ENCODE data around the gene ARHGDIA.

ARHGDIA gene

GRCh38 chr17:81833160-81833920, 37.8 kb downstream of the ARHGDIA start, which contains the start of gene MCRIP1:
Gene MCRIP1 (minus strand): TSS chr17:81833291. CDS start chr17:81824506, 8,785 bp downstream.
- Histone ChIP-seq H3K9ac (ENCODE audit: insufficient read length) (peak within 1 kb of the TSS; percentile 100), H3K9me3 (ENCODE audit: low read depth, low read length) (no peaks in the 10 kb centered on the region), H3K4me3 (peak within 1 kb of the TSS; percentile 100), H3K27ac (peak within 1 kb of the TSS; percentile 96), H3K36me3 (ENCODE audit: insufficient read depth, low read length) (no peaks in the 10 kb centered on the region)
- TF ChIP-seq FOXP2 (optimal IDR thresholded peaks at IDR 0.05; ENCODE audit: control extremely low read depth, extremely low read length, insufficient read depth) (no peak), EZH2 (IDR thresholded peaks at IDR 0.05) (no peak), POLR2AphosphoS5 (IDR thresholded peaks at IDR 0.05; ENCODE audit: borderline replicate concordance, low read depth, low read length) (peak; percentile 81)
- peak; percentile 39 for DNase-seq (ENCODE audit: low read depth, low spot score)

- H3K36me3 ChIP-seq (ENCODE audit: insufficient read depth, low read length), result no peaks in the 10 kb centered on the region
- DNase-seq (ENCODE audit: low read depth, low spot score), result no peak
- peak overlapping the region; percentile 98 for H3K4me3 ChIP-seq
- peak overlapping the region; percentile 90 for H3K9ac ChIP-seq (ENCODE audit: insufficient read length)
- TF ChIP-seq FOXP2 (optimal IDR thresholded peaks at IDR 0.05; ENCODE audit: control extremely low read depth, extremely low read length, insufficient read depth), result no peak
- no peak for TF ChIP-seq POLR2AphosphoS5 (IDR thresholded peaks at IDR 0.05; ENCODE audit: borderline replicate concordance, low read depth, low read length)
- TF ChIP-seq EZH2 (IDR thresholded peaks at IDR 0.05), result no peak
- peak overlapping the region; percentile 83 for H3K27ac ChIP-seq
- H3K9me3 ChIP-seq (ENCODE audit: low read depth, low read length), result no peaks in the 10 kb centered on the region
These were observed 38.5 kb downstream of the ARHGDIA start for GRCh38 chr17:81832608-81833159.

DNA sequence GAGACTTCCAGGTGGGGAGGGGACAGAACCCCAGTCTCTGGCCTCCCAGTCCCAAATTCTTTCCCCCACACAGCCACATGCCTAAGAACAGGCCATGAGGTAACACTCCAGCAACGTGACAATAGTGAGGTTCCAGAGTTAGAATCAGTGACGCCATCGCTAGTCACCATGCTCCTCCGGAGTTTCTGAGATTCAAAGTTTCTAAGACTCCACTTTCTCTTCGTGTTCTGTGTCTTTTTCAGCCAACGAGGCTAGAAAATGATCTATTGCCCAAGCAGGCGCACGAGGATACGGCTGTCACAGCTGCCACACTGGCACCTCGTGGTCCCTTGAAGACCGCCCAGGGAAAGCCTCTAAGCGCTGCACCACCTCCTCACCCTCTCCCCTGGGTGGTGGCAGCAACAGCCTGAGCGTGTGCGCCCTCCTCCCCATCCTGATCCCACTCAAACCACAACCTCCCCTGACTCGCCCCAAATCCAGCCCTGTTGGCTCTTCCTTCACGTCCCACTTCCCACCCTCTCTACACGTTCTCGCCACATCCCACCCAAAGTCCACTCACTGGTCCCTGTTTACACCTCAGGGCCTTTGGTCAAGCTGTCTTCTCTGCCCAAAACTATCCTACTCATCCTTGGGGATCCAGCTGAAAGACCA, 39.1 kb downstream of the ARHGDIA start:
- DNase-seq (ENCODE audit: low read depth, low spot score), result no peak
- peak overlapping the region; percentile 90 for H3K9ac ChIP-seq (ENCODE audit: insufficient read length)
- no peaks in the 10 kb centered on the region for H3K36me3 ChIP-seq (ENCODE audit: insufficient read depth, low read length)
- peak overlapping the region; percentile 83 for H3K27ac ChIP-seq
- H3K4me3 ChIP-seq, result peak overlapping the region; percentile 98
- H3K9me3 ChIP-seq (ENCODE audit: low read depth, low read length), result no peaks in the 10 kb centered on the region
- TF ChIP-seq POLR2AphosphoS5 (IDR thresholded peaks at IDR 0.05; ENCODE audit: borderline replicate concordance, low read depth, low read length) (no peak), EZH2 (IDR thresholded peaks at IDR 0.05) (no peak), FOXP2 (optimal IDR thresholded peaks at IDR 0.05; ENCODE audit: control extremely low read depth, extremely low read length, insufficient read depth) (no peak)

DNA sequence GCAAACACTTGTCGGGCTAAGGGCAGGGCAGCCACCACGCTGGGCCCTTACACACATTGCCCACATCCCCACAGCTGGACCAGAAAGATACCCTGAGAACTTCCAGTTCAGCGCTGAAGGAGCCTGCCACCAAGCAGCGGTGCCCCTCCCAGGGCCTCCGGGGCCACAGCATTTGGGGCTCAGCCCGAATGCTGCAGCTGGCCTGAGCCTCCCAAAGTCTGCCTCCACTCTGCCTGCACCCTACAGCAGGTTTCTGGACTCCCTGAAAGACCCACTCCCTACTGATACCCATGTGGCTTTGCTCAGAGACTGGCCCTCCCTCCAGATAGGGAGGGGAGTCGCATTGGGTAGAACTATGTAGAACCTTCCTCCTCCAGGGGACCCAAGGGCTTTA, 39.6 kb downstream of the ARHGDIA start:
- Histone ChIP-seq H3K27ac (peak overlapping the region; percentile 83), H3K36me3 (ENCODE audit: insufficient read depth, low read length) (no peaks in the 10 kb centered on the region), H3K9ac (ENCODE audit: insufficient read length) (peak overlapping the region; percentile 90), H3K4me3 (peak overlapping the region; percentile 98), H3K9me3 (ENCODE audit: low read depth, low read length) (no peaks in the 10 kb centered on the region)
- TF ChIP-seq FOXP2 (optimal IDR thresholded peaks at IDR 0.05; ENCODE audit: control extremely low read depth, extremely low read length, insufficient read depth) (no peak), POLR2AphosphoS5 (IDR thresholded peaks at IDR 0.05; ENCODE audit: borderline replicate concordance, low read depth, low read length) (no peak; the same call in 1 of the 2 replicates), EZH2 (IDR thresholded peaks at IDR 0.05) (no peak)
- DNase-seq (ENCODE audit: low read depth, low spot score), result no peak

GRCh38 chr17:81829858-81830257, 41.3 kb downstream of the ARHGDIA start:
- TF ChIP-seq FOXP2 (optimal IDR thresholded peaks at IDR 0.05; ENCODE audit: control extremely low read depth, extremely low read length, insufficient read depth), result no peak
- no peak for TF ChIP-seq EZH2 (IDR thresholded peaks at IDR 0.05)
- no peak for TF ChIP-seq POLR2AphosphoS5 (IDR thresholded peaks at IDR 0.05; ENCODE audit: borderline replicate concordance, low read depth, low read length)

GRCh38 chr17:81828656-81829055, 42.5 kb downstream of the ARHGDIA start:
- no peak overlapping the region for H3K27ac ChIP-seq
- H3K4me3 ChIP-seq, result no peak overlapping the region
- no peaks in the 10 kb centered on the region for H3K9me3 ChIP-seq (ENCODE audit: low read depth, low read length)
- TF ChIP-seq EZH2 (IDR thresholded peaks at IDR 0.05) (no peak), FOXP2 (optimal IDR thresholded peaks at IDR 0.05; ENCODE audit: control extremely low read depth, extremely low read length, insufficient read depth) (no peak), POLR2AphosphoS5 (IDR thresholded peaks at IDR 0.05; ENCODE audit: borderline replicate concordance, low read depth, low read length) (no peak)
- H3K36me3 ChIP-seq (ENCODE audit: insufficient read depth, low read length), result no peaks in the 10 kb centered on the region
- DNase-seq (ENCODE audit: low read depth, low spot score), result no peak
- H3K9ac ChIP-seq (ENCODE audit: insufficient read length), result no peak overlapping the region

More at GRCh38 chr17:81829858-81830257, 41.3 kb downstream of the ARHGDIA start:
- H3K36me3 ChIP-seq (ENCODE audit: insufficient read depth, low read length), result no peaks in the 10 kb centered on the region
- no peak overlapping the region for H3K4me3 ChIP-seq
- DNase-seq (ENCODE audit: low read depth, low spot score), result no peak
- no peaks in the 10 kb centered on the region for H3K9me3 ChIP-seq (ENCODE audit: low read depth, low read length)
- no peak overlapping the region for H3K9ac ChIP-seq (ENCODE audit: insufficient read length)
- H3K27ac ChIP-seq, result no peak overlapping the region

- no peak overlapping the region for H3K9ac ChIP-seq (ENCODE audit: insufficient read length)
These were observed 45.2 kb downstream of the ARHGDIA start for GRCh38 chr17:81825841-81826466.

DNA sequence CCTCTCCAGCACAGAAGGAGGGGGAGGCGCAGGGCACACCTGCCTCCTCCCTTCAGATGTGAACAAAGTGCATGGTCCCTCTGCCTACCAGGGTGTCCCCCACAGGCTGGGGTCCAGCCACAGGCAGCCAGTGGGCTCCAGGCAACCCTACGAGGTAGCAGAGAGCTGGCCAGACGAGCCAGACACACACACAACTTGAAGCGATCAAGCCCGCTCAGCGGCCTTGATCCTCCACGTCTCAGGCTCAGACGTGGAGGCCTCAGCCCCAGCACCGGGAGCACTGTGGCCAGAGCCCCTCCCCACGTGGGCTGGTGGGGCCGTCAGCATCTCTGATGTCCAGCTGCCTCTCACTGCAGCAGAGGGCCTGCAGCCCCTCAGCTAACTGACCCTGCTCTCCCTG, 46.5 kb downstream of the ARHGDIA start:
- Histone ChIP-seq H3K27ac (no peak overlapping the region), H3K9ac (ENCODE audit: insufficient read length) (no peak overlapping the region), H3K36me3 (ENCODE audit: insufficient read depth, low read length) (no peaks in the 10 kb centered on the region), H3K4me3 (no peak overlapping the region), H3K9me3 (ENCODE audit: low read depth, low read length) (no peaks in the 10 kb centered on the region)
- TF ChIP-seq EZH2 (IDR thresholded peaks at IDR 0.05) (no peak), POLR2AphosphoS5 (IDR thresholded peaks at IDR 0.05; ENCODE audit: borderline replicate concordance, low read depth, low read length) (no peak), FOXP2 (optimal IDR thresholded peaks at IDR 0.05; ENCODE audit: control extremely low read depth, extremely low read length, insufficient read depth) (no peak)
- no peak for DNase-seq (ENCODE audit: low read depth, low spot score)

More at GRCh38 chr17:81825841-81826466, 45.2 kb downstream of the ARHGDIA start:
- TF ChIP-seq EZH2 (IDR thresholded peaks at IDR 0.05) (no peak), FOXP2 (optimal IDR thresholded peaks at IDR 0.05; ENCODE audit: control extremely low read depth, extremely low read length, insufficient read depth) (no peak), POLR2AphosphoS5 (IDR thresholded peaks at IDR 0.05; ENCODE audit: borderline replicate concordance, low read depth, low read length) (no peak)
- DNase-seq (ENCODE audit: low read depth, low spot score), result no peak
- Histone ChIP-seq H3K27ac (no peak overlapping the region), H3K36me3 (ENCODE audit: insufficient read depth, low read length) (no peaks in the 10 kb centered on the region), H3K9me3 (ENCODE audit: low read depth, low read length) (no peaks in the 10 kb centered on the region), H3K4me3 (no peak overlapping the region)
